A673 (cell line): ENCODE measurements around the gene EXD3.

Experiments used
- EZH2 ChIP-seq: fragments of 200-600 bp; sonication (generic); IDR thresholded peaks from 2 replicates; pipeline ENCODE4 v1.6.1; 2017; ENCODE audit warnings: borderline replicate concordance, low read depth, mild to moderate bottlenecking, mixed read lengths, antibody characterized with exemption, low read length; ENCODE audit not compliant: poor library complexity, severe bottlenecking
- TF ChIP-seq, protein P1 (sequence below): fragments of 300-800, 200-600 bp; sonication (generic); conservative IDR thresholded peaks from 2 replicates; pipeline ENCODE4 v1.5.1; 2017; ENCODE audit warnings: low read depth, mild to moderate bottlenecking, antibody characterized with exemption, low read length, moderate library complexity, mixed read lengths

DNA sequence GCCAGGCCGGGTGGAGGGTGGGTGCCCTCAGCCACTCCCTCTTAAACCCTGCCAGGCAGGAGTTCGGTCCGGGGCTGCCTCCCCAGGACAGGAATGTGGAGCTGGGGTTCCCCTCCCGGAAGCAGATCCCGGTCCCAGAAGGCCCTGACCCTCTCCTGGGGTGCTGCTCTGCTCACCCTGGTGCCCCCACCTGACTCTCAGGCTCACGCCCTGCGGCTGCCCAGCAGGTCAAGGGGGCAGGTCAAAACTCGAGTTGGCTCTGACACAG, 117.2 kb downstream of the EXD3 start:
- TF ChIP-seq, protein P1, sequence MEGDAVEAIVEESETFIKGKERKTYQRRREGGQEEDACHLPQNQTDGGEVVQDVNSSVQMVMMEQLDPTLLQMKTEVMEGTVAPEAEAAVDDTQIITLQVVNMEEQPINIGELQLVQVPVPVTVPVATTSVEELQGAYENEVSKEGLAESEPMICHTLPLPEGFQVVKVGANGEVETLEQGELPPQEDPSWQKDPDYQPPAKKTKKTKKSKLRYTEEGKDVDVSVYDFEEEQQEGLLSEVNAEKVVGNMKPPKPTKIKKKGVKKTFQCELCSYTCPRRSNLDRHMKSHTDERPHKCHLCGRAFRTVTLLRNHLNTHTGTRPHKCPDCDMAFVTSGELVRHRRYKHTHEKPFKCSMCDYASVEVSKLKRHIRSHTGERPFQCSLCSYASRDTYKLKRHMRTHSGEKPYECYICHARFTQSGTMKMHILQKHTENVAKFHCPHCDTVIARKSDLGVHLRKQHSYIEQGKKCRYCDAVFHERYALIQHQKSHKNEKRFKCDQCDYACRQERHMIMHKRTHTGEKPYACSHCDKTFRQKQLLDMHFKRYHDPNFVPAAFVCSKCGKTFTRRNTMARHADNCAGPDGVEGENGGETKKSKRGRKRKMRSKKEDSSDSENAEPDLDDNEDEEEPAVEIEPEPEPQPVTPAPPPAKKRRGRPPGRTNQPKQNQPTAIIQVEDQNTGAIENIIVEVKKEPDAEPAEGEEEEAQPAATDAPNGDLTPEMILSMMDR, result no peak
- TF ChIP-seq EZH2, result no peak
